Measurements from ENCODE around the gene FAM83G.
"Not testable (repeated sequence)": the region's sequence is repeated elsewhere in the genome, so short reads cannot be mapped to it uniquely, and the experiment has no call there.

- not testable (repeated sequence) for TF ChIP-seq CTCF (conservative IDR thresholded peaks at IDR 0.05; ENCODE audit: low read depth in 2 of 2); POLR2AphosphoS5 (IDR thresholded peaks at IDR 0.05; ENCODE audit: low read depth); EZH2 (IDR thresholded peaks at IDR 0.05; ENCODE audit: low read depth, unreplicated experiment); EZH2phosphoT487 (IDR thresholded peaks at IDR 0.05; ENCODE audit: unreplicated experiment); JUNB (IDR thresholded peaks at IDR 0.05; ENCODE audit: unreplicated experiment); ZNF331 (CRISPR knock-in tag; IDR thresholded peaks at IDR 0.05; ENCODE audit: low read depth); NANOG (IDR thresholded peaks at IDR 0.05; ENCODE audit: borderline replicate concordance); ETS1 (IDR thresholded peaks at IDR 0.05); ZNF462 (CRISPR knock-in tag; IDR thresholded peaks at IDR 0.05); CREB1 (CRISPR knock-in tag; IDR thresholded peaks at IDR 0.05; ENCODE audit: low read depth); REST (IDR thresholded peaks at IDR 0.05; ENCODE audit: unreplicated experiment); STAT1 (IDR thresholded peaks at IDR 0.05; ENCODE audit: unreplicated experiment); ZNF114 (CRISPR knock-in tag; IDR thresholded peaks at IDR 0.05)
Observed at GRCh38 chr17:19048826-19049225, 44.3 kb upstream of the FAM83G start.
